GM12878 (cell line): ENCODE data around the gene NAV2. TPM values are rescaled to one million over a fixed set of nuclear protein-coding genes. Genes with fewer than 3 reads are reported as not detected.

Experiments
- ATAC-seq: fragments of 200-7000 bp; cut with Tn5 transposase; 3 replicates; pipeline ENCODE4 v1.9.1; 2020; ENCODE audit warnings: mild to moderate bottlenecking, moderate library complexity
- BruUV-seq: library from RNA; stranded (reverse); fragments of 400-500 nt; replicated peaks from 2 replicates; lab custom pipeline; 2021; lab: Mats Ljungman, UMichigan
- CTCF ChIA-PET: fragments of 300-600 bp; sonication (Branson Sonifier 250); formaldehyde crosslinking; extraction: SDS; loops from one replicate; lab custom pipeline; 2021; ENCODE audit warnings: inconsistent platforms; lab: Yijun Ruan, JAX
- POLR2A ChIA-PET: fragments of 350-600 bp; formaldehyde crosslinking; extraction: SDS; loops from one replicate; lab custom pipeline; 2021; ENCODE audit warnings: inconsistent platforms; lab: Charles Lee
- RAD21 ChIA-PET: fragments of 300-600 bp; sonication (Branson Sonifier 250); formaldehyde crosslinking; loops from one replicate; lab custom pipeline; 2023; ENCODE audit warnings: antibody characterized with exemption; ENCODE audit not compliant: unreplicated experiment; lab: Charles Lee
- SMC1A ChIA-PET: fragments of 300-600 bp; sonication (Branson Sonifier 250); formaldehyde crosslinking; loops from one replicate; lab custom pipeline; 2023; ENCODE audit not compliant: unreplicated experiment, uncharacterized antibody; lab: Charles Lee
- DNase-seq: peaks from one replicate; pipeline ENCODE4 v3.0.0-alpha.2; 2011; ENCODE audit warnings: low read depth, low spot score
- FAIRE-seq: peaks from 3 replicates; lab custom pipeline; 2011; peaks lifted over from hg19 to GRCh38; lab: Jason Lieb, UNC
- H2AFZ ChIP-seq: 2 replicates; pipeline ENCODE4 v1.6.0; 2011; ENCODE audit warnings: low read depth, low read length, control low read depth; ENCODE audit not compliant: control insufficient read depth
- H3K27ac ChIP-seq: 2 replicates; pipeline ENCODE4 v1.5.1; 2011; ENCODE audit warnings: control low read depth; ENCODE audit not compliant: control insufficient read depth, insufficient read depth
- H3K27me3 ChIP-seq, 2 experiments: replicated peaks in 1 of 2; 2 replicates each; pipeline versions ENCODE4 v1.6.0 to v1.6.1; 2011; ENCODE audit warnings: low read length in 1 of 2; ENCODE audit not compliant: control insufficient read depth in 2 of 2, insufficient read depth in 2 of 2
- H3K36me3 ChIP-seq, 2 experiments: 2 replicates each; pipeline ENCODE4 v1.5.1; 2011; ENCODE audit warnings: low read length in 1 of 2; ENCODE audit not compliant: control insufficient read depth in 2 of 2, insufficient read depth in 2 of 2
- H3K4me1 ChIP-seq: 2 replicates; pipeline ENCODE4 v1.6.1; 2011; ENCODE audit warnings: mild to moderate bottlenecking, low read length, moderate library complexity, mixed read lengths; ENCODE audit not compliant: control insufficient read depth, insufficient read depth
- H3K4me2 ChIP-seq: 2 replicates; pipeline ENCODE4 v1.6.0; 2011; ENCODE audit warnings: control low read depth; ENCODE audit not compliant: control insufficient read depth, insufficient read depth
- H3K4me3 ChIP-seq: fragments of 200-600 bp; sonication (generic); 2 replicates; pipeline ENCODE4 v1.5.1; 2016
- H3K79me2 ChIP-seq: 2 replicates; pipeline ENCODE4 v1.6.0; 2011; ENCODE audit warnings: low read length; ENCODE audit not compliant: control insufficient read depth, insufficient read depth
- H3K9ac ChIP-seq: 2 replicates; pipeline ENCODE4 v1.8.0; 2011; ENCODE audit warnings: low read length, control low read depth, mixed read lengths; ENCODE audit not compliant: control insufficient read depth, insufficient read depth
- H3K9me3 ChIP-seq: replicated peaks from 3 replicates; pipeline ENCODE4 v1.5.1; 2011; ENCODE audit warnings: mild to moderate bottlenecking, low read length; ENCODE audit not compliant: control insufficient read depth, insufficient read depth
- H4K20me1 ChIP-seq: 2 replicates; pipeline ENCODE4 v1.6.0; 2011; ENCODE audit not compliant: control insufficient read depth, insufficient read depth
- MEF2B ChIP-seq: fragments of 450-650 bp; IDR thresholded peaks from 2 replicates; pipeline ENCODE4 v1.6.1; 2018; ENCODE audit warnings: mild to moderate bottlenecking, moderate library complexity; ENCODE audit not compliant: partially characterized antibody, poor library complexity, severe bottlenecking
- WGBS: methylation state at CpG from one replicate; pipeline ENCODE4 v1.1.6; 2016; ENCODE audit warnings: low lambda C conversion rate; ENCODE audit not compliant: insufficient replicate concordance, insufficient coverage; ENCODE audit errors: missing lambda C conversion rate; 5-methylcytosine and 5-hydroxymethylcytosine counted together
- in situ Hi-C: fragments of 300-500 bp; cut with MboI; formaldehyde crosslinking; loops from 9 replicates; pipeline ENCODE4 v1.14.3; 2018; ENCODE audit warnings: mixed read lengths
- intact Hi-C: fragments of 100-400 bp; cut with micrococcal nuclease; formaldehyde crosslinking; loops from one replicate; pipeline ENCODE4 v1.14.2; 2022; ENCODE audit not compliant: unreplicated experiment
- polyA plus RNA-seq, 11 experiments: library from polyadenylated mRNA; depleted of rRNA in 4 of 11; unstranded in 6 of 11; stranded (reverse) in 5 of 11; fragments of >200 nt; fragmentation: Nextera tagmentation in 4 of 11; fragmentation: Illumina TruSeq in 1 of 11; extraction: Ambion mirVana in 4 of 11; extraction: Trizol in 1 of 11; gene quantifications; 1 replicate in 1 of 11; 2 replicates in 10 of 11; pipeline versions ENCODE4 v1.2.1 to v1.2.3, GENCODE V29; 2011 to 2016; ENCODE audit warnings: inconsistent platforms in 2 of 11, missing spikeins in 2 of 11, low read depth in 1 of 11
- total RNA-seq, 4 experiments: library from RNA; depleted of rRNA in 3 of 4; stranded (reverse); fragments of >200 nt in 3 of 4; fragmentation: Illumina TruSeq in 1 of 4; extraction: Trizol in 1 of 4; gene quantifications; 2 replicates each; pipeline versions ENCODE4 v1.2.1 to v1.2.3, GENCODE V29; 2013 to 2021
- TF ChIP-seq, protein P1 (sequence below): IDR thresholded peaks from 2 replicates; pipeline ENCODE4 v1.6.1; 2012; ENCODE audit warnings: low read depth, low read length, improper control_type of control experiment
- TF ChIP-seq, protein P2 (sequence below): fragments of 450-650 bp; IDR thresholded peaks from 2 replicates; pipeline ENCODE4 v1.6.1; 2014; ENCODE audit warnings: mild to moderate bottlenecking

The NAV2 gene
- total and polyA plus RNA-seq, 10 of the 15 experiments (the other 5 are each of a cell fraction or from before 2014, with no cell fraction given), result 0.35 to 6.1 (median 1.1) TPM

DNA sequence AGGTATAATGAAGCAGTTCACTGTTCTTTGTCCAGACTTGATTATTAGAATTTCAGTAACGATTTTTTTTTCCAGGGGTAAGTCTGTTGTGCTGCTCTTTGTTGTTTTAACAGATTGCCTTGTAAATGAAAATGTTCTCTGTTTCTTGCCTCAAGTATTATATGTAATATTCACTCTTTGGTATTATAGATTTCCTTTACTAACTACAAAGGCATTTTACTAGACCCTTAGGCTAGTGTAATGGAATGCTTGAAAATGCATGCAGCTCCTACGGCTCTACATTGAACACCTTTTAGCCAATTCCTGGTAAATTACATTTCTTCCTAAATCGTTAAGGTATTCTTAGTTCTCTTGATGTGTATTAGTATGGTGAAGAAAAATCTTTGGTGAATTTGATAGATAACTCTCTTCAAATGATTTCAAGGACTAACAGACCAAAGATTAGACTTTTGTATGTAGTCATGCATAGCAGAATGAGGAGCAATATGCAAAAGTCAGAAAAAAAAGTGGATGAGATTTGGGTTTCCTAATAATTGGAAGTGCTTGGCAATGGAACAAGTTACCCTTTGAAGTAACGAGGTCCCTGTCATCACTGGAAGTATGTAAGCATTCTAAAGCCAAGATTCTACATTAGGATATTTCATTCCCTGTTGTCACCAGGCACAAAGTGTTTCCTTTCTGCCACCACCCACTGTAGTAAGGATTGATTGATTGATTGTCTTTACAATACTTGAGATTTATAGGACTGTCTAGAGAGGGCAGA lies 334.6 kb downstream of the NAV2 start:
- DNase-seq, result no peak
- TF ChIP-seq, protein P1, sequence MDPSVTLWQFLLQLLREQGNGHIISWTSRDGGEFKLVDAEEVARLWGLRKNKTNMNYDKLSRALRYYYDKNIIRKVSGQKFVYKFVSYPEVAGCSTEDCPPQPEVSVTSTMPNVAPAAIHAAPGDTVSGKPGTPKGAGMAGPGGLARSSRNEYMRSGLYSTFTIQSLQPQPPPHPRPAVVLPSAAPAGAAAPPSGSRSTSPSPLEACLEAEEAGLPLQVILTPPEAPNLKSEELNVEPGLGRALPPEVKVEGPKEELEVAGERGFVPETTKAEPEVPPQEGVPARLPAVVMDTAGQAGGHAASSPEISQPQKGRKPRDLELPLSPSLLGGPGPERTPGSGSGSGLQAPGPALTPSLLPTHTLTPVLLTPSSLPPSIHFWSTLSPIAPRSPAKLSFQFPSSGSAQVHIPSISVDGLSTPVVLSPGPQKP, result no peak
- TF ChIP-seq MEF2B, result no peak
- TF ChIP-seq, protein P2, sequence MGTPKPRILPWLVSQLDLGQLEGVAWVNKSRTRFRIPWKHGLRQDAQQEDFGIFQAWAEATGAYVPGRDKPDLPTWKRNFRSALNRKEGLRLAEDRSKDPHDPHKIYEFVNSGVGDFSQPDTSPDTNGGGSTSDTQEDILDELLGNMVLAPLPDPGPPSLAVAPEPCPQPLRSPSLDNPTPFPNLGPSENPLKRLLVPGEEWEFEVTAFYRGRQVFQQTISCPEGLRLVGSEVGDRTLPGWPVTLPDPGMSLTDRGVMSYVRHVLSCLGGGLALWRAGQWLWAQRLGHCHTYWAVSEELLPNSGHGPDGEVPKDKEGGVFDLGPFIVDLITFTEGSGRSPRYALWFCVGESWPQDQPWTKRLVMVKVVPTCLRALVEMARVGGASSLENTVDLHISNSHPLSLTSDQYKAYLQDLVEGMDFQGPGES, result no peak
- TF ChIP-seq, all 136 proteins: peak for 0
- no peaks in the 10 kb centered on the region for H3K9me3 ChIP-seq
- no peaks in the 10 kb centered on the region for H3K36me3 ChIP-seq
- intact Hi-C loops (no loop called here), in situ Hi-C loops (no loop called here)
- no peaks in the 10 kb centered on the region for H3K4me1 ChIP-seq
- ChIA-PET RAD21 (no interaction called here), SMC1A (no interaction called here), POLR2A (interaction anchor here (0.7 kb wide), 1 partner anchor 18 kb away, joined by 3 read pairs; no protein-coding TSS in a partner anchor), CTCF (interaction anchor here (1.3 kb wide), 1 partner anchor 31 kb away, joined by 4 read pairs; no protein-coding TSS in a partner anchor)
- no peak overlapping the region for H3K9ac ChIP-seq
- no peaks in the 10 kb centered on the region for H4K20me1 ChIP-seq
- BruUV-seq, result no TSS peak
- H3K79me2 ChIP-seq, result no peaks in the 10 kb centered on the region
- FAIRE-seq, result no peak
- 24% methylated on average over 4 of the region's 4 CpGs for WGBS
- H3K4me2 ChIP-seq, result no peak overlapping the region
- no peak for ATAC-seq
- H3K27ac ChIP-seq, result no peak overlapping the region
- no peak overlapping the region for H2AFZ ChIP-seq
- H3K27me3 ChIP-seq, result no peaks in the 10 kb centered on the region
- no peak overlapping the region for H3K4me3 ChIP-seq
